Measurements from ENCODE around the gene PABPN1.

- TF ChIP-seq ZC3H10 (CRISPR knock-in tag; IDR thresholded peaks at IDR 0.05) (no peak), RARB (CRISPR knock-in tag; IDR thresholded peaks at IDR 0.05) (no peak), ESRRG (CRISPR knock-in tag; IDR thresholded peaks at IDR 0.05) (no peak), TOX (CRISPR knock-in tag; IDR thresholded peaks at IDR 0.05; ENCODE audit: borderline replicate concordance) (no peak), ZFP30 (CRISPR knock-in tag; IDR thresholded peaks at IDR 0.05) (no peak), SNAI2 (CRISPR knock-in tag; IDR thresholded peaks at IDR 0.05) (no peak), TCF4 (CRISPR knock-in tag; IDR thresholded peaks at IDR 0.05; ENCODE audit: borderline replicate concordance) (no peak), GLIS3 (CRISPR knock-in tag; IDR thresholded peaks at IDR 0.05) (no peak), ZNF565 (CRISPR knock-in tag; conservative IDR thresholded peaks at IDR 0.05; ENCODE audit: low read depth) (no peak), ZNF8 (CRISPR knock-in tag; IDR thresholded peaks at IDR 0.05) (no peak), ZFP3 (CRISPR knock-in tag; IDR thresholded peaks at IDR 0.05) (no peak), BACH2 (CRISPR knock-in tag; IDR thresholded peaks at IDR 0.05; ENCODE audit: borderline replicate concordance) (no peak)
- TF ChIP-seq, protein P1, sequence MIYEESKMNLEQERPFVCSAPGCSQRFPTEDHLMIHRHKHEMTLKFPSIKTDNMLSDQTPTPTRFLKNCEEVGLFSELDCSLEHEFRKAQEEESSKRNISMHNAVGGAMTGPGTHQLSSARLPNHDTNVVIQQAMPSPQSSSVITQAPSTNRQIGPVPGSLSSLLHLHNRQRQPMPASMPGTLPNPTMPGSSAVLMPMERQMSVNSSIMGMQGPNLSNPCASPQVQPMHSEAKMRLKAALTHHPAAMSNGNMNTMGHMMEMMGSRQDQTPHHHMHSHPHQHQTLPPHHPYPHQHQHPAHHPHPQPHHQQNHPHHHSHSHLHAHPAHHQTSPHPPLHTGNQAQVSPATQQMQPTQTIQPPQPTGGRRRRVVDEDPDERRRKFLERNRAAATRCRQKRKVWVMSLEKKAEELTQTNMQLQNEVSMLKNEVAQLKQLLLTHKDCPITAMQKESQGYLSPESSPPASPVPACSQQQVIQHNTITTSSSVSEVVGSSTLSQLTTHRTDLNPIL (CRISPR knock-in tag; IDR thresholded peaks at IDR 0.05; ENCODE audit: low read depth) = no peak
Measured at GRCh38 chr14:23361763-23362162, 40.5 kb downstream of the PABPN1 start.
